ENCODE measurements around the gene KLK11.
"Not testable (repeated sequence)": the region's sequence is repeated elsewhere in the genome, so short reads cannot be mapped to it uniquely, and the experiment has no call there.

KLK11 gene

GRCh38 chr19:51002542-51003311 lies 23.7 kb downstream of the KLK11 start:
- no peak for FAIRE-seq

GRCh38 chr19:51002089-51002532 lies 24.3 kb downstream of the KLK11 start:
- no peak for FAIRE-seq

DNA sequence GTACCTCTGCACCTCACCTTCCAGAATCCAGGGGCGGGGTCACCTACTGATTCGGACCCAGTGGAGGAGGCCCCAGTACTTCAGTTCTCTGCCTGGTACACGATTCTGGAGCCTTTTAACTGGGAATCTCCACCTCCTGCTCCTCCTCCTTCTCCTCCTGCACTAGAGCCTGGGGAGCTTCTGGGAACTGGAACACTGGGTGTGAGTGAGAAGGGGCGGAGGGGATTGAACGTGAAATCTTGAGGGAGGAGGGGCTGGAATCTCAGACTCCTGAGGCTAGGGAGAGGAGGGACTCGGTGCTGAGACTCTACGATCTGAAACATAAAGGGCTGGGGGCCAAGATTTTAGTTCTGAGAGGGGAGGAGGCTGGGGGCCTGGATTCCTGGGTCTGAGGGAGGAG lies 24.9 kb downstream of the KLK11 start, which contains the start of gene KLK8:
KLK8 (minus strand) TSS at position 90 of the 400 bp plus-strand sequence. CDS start 437 bp downstream, outside the sequence.
- FAIRE-seq: no peak

- FAIRE-seq: no peak
These were observed 25.4 kb downstream of the KLK11 start for GRCh38 chr19:51000981-51001380.

DNA sequence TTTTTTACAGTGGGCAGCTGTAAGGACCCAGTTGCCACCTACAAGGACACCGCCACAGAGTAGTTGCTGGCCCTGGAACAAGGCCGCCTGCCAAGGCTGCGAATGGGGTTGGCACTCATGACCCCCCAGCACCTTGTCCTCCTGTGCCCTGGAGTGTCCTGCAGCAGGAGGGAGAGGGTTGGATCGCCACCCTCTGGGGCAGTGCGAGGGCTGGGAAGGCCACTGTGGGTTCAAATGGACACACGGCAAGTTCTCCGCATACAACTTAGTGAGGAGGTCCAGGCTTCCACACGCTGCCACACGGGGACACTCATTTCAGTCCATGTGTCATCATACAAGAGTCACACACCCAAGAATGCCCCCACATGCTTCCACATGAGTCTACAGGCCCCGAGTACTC lies 26.0 kb downstream of the KLK11 start:
- FAIRE-seq: no peak

GRCh38 chr19:50998686-50999085 lies 27.7 kb downstream of the KLK11 start:
- no peak for FAIRE-seq

DNA sequence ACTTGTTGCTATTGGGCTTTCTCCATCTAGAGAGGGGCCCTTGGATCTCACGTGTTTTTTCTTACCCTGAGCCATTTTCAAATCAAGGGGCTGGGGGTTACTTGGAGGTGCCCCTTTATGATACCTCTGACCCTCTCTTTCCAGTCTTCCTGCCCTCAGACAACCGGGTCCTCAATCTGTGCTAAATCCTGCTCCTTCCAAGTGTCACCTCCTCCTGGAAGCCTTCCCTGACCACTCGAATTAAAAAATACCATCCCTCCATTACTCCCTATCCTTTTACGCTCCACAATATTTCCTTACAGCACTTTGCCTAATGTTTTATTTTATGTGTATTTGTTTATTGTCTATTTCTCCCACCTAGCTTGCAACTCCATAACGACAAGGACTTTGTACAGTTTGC lies 28.4 kb downstream of the KLK11 start:
- no peak for FAIRE-seq

GRCh38 chr19:50994129-50994528 lies 32.3 kb downstream of the KLK11 start:
- FAIRE-seq: no peak

GRCh38 chr19:50992666-50993035 lies 33.8 kb downstream of the KLK11 start:
- FAIRE-seq: no peak

GRCh38 chr19:50984416-50984815 lies 42.0 kb downstream of the KLK11 start:
- not testable (repeated sequence) for FAIRE-seq

DNA sequence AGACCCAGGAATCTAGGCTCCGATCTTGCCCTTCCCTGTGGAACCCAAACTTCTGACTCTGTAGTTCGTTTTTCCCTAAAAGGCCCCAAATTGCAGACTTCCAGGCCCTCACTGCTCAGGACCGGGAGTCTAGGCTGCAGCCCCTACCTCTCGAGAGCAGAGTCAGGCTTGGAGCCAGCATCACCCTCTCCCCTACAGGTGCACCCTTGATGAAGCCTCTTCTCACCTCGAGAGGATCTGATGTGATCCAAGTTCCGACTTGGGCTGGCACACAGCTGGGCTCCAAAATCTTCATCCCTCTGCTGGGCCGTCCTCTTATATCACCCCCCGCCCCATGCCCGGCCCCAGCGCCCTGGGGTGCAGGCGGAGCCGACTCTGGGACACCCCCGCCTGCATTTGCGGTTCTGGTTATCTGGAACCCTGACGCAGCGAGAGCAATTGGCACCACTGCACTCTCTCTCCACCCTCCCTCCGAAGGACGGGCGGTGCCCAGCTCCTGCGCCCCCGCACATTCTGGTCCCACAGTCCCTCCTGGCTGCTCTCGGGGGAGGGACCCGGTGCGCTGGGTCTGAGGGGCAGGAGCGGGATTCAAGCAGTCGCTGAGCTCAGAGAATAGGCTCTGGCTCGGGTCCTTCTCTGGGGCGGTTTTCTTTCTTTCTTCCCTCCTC lies 42.7 kb downstream of the KLK11 start, which contains the start of gene KLK7:
KLK7 (minus strand) TSS at position 293 of the 668 bp plus-strand sequence. CDS start 1,518 bp downstream, outside the sequence.
- no peak for FAIRE-seq

DNA sequence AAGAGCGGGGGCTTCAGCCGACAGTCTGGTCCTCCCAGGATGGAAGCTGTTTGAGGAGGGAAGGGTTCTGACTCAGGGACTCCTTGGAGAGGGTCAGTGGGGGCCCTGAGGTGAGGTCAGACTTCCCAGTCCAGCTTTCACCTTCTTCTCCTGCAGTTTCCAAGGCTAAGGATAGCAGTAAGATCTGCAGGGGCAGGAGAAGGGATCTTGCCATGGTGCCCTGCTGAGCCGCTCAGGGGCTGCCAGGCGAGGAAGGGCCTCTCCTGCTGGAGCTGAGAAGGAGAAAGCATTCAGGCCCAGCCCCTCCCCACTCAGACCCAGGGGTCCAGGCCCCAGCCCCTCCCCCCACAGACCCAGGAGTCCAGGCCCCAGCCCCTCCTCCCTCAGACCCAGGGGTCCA lies 44.2 kb downstream of the KLK11 start:
- FAIRE-seq: no peak

- no peak for FAIRE-seq
These were observed 44.7 kb downstream of the KLK11 start for GRCh38 chr19:50981587-50982146.

DNA sequence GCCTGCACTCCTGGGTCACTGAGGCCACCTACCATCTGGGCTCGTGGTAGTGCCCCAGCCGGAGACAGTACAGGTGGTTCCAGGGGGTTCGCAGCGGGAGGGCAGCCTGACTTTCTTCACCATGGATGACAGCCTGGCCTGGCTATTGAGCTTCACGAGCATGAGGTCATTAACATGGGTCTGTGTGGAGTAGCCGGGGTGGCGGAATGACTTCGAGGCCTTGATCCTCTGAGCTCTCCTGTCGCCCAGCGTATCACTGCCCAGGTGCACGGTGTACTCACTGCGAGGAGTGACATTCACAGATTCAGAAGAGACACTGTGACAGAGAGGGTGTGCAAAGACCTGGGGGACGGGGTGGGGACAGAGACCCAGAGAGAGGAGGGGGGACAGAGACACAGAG lies 46.2 kb downstream of the KLK11 start:
- no peak for FAIRE-seq

GRCh38 chr19:50979758-50980157 lies 46.7 kb downstream of the KLK11 start:
- no peak for FAIRE-seq

DNA sequence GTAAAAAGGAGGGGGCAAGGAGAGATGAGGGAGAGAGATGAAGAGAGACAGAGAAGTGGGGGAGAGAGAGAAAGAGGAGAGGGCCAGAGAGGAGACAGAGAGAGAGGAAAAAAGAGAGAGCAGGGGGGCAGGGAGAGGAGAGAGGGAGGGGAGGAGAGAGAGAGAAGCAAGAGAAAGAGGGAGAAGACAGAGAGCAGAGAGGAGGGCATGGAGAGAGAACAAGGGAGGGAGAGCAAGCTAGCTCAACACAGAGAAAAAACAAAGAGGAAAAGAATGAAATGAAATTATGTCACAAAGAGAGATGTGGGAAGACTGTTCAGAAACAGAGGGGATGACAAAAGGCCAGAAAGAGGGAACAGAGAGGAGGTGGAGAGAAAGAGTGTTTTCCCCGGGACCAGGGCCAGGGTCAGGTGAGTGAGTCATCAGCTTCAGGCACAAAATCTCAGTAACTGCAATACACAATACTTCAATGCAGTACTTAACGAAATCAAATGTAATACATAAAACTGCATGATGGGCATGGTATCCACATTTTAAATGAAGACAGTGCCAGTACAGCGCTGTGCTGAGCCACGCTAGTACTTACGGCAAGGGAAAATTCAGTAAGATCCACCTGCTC lies 47.5 kb downstream of the KLK11 start:
- FAIRE-seq: no peak

DNA sequence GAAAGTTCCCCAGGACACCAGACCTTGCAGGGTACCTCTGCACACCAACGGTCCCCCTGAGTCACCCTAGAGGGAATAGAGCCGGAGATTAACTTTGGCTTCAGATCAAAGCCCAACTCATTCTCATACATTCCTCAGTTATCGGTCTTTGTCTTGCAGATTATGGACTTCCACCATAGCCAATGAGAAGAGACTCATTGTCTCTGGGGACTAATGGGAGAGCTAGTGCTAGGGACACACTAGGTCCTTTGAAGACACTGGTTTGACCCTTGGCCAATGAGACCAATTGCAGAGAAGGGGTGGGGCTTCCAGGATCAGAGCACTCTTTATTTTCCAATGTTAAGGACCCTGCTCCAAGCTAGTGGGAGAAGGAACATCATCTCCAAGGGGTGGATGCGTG lies 48.8 kb downstream of the KLK11 start:
- FAIRE-seq: no peak

GRCh38 chr19:50975766-50976165 lies 50.6 kb downstream of the KLK11 start:
- no peak for FAIRE-seq

DNA sequence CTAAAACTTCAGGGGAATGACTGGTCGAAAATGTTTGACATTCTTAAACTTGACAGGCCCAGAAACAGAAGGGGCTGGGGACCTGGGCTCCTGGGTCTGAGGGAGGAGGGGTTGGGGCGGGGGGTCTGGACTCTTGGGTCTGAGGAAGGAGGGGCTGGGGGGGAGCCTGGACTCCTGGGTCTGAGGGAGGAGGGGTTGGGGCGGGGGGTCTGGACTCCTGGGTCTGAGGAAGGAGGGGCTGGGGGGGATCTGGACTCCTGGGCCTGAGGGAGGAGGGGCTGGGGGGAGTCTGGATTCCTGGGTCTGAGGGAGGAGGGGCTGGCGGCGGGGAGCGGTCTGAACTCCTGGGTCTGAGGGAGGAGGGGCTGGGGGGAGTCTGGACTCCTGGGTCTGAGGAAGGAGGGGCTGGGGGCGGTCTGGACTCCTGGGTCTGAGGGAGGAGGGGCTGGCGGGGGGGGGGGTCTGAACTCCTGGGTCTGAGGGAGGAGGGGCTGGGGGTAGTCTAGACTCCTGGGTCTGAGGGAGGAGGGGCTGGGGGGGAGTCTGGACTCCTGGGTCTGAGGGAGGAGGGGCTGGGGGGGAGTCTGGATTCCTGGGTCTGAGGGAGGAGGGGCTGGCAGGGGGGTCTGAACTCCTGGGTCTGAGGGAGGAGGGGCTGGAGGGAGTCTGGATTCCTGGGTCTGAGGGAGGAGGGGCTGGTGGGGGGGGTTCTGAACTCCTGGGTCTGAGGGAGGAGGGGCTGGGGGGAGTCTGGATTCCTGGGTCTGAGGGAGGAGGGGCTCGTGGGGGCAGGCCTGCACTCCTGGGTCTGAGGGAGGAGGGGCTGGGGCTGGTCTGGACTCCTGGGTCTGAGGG lies 51.5 kb downstream of the KLK11 start:
- no peak for FAIRE-seq

GRCh38 chr19:50972795-50973376 lies 53.5 kb downstream of the KLK11 start:
- no peak for FAIRE-seq
